HG02642 (cell line): ENCODE data around the gene MAG.

Experiments used
- ATAC-seq: cut with Tn5 transposase; IDR thresholded peaks from one replicate; pipeline ENCODE4 v1.9.1; 2021; ENCODE audit warnings: mild to moderate bottlenecking; ENCODE audit not compliant: unreplicated experiment, poor library complexity

The MAG gene

GRCh38 chr19:35265126-35265899, 26.6 kb upstream of the MAG start:
- no peak for ATAC-seq

- ATAC-seq: no peak
Measured at GRCh38 chr19:35265900-35266519, 26.0 kb upstream of the MAG start.

GRCh38 chr19:35266520-35267352, 25.2 kb upstream of the MAG start:
- no peak for ATAC-seq

DNA sequence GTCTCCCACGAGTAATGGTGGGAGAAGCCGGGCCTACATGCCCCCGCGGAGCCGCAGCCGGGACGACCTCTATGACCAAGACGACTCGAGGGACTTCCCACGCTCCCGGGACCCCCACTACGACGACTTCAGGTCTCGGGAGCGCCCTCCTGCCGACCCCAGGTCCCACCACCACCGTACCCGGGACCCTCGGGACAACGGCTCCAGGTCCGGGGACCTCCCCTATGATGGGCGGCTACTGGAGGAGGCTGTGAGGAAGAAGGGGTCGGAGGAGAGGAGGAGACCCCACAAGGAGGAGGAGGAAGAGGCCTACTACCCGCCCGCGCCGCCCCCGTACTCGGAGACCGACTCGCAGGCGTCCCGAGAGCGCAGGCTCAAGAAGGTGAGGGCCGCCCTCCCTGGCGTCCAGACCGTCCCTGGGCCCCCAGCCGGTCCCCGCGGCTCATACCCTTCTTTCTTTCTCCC, 24.6 kb upstream of the MAG start:
- ATAC-seq: no peak

DNA sequence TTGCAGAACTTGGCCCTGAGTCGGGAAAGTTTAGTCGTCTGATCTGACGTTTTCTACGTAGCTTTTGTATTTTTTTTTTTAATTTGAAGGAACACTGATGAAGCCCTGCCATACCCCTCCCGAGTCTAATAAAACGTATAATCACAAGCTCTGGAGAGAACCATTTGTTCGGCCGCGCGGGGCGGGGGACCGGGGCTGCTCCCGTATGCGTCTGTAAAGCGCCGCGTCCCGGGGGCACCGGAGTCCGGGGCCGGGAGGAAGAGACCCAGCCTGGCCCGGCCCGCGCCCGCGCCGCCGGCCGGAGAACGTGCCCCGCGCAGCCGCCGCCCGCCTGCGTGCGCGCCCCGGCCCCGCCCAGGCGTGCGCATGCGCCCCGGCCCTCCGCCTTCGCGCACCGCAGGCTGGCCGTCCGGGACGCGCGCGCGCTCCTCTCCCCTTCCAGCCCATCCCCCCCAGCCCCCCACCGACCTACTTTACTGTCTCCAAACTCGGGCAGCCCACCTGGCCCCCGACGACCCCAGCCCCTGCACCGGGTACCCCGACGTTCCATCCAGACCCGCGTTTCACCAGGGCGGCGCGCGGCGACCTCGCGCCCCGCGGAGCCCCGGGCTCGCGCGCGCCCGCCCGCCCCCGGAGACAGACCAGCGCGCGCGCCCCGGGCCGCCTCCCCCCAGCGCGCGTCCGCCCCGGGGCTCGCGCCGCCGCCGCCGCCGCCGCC, 24.0 kb upstream of the MAG start:
- ATAC-seq: peak; percentile 50

GRCh38 chr19:35268536-35269437, 23.2 kb upstream of the MAG start, which contains the start of gene USF2:
Gene USF2 (plus strand): TSS chr19:35268962. CDS start chr19:35269102, 140 bp downstream.
- ATAC-seq: peak; percentile 25

GRCh38 chr19:35269438-35270117, 22.4 kb upstream of the MAG start:
- peak; percentile 53 for ATAC-seq

- ATAC-seq: no peak
Measured at GRCh38 chr19:35270381-35270811, 21.6 kb upstream of the MAG start.

- ATAC-seq: no peak
Measured at GRCh38 chr19:35271546-35271945, 20.4 kb upstream of the MAG start.

DNA sequence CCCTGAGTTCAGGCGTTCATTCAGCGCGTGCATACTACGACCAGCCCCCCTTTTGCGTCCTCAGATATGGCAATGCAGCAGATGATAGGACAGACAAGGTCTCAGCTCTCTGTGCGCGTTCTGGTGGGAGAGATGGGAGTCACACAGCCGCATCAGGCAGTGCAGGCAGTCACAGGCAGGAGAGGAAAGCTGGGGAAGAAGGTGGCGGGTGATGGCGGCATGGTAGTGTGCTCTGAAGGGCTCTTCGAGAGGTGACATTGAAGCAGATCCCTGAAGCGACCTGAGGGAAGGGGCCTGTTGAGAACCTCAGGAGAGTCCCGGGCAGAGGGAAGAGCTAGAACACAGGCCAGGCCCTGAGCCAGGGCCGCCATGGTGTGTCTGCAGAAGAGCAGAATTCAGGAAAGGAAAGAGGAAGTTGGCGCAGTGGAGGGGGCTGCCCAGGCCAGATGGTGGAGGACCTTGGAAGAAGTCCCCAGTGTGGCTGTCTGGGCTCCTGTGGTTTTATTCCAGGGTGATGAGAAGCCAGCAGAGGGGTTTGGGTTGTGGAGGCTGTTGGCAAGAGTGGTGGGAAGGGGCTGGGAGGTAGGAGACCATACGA, 19.7 kb upstream of the MAG start:
- no peak for ATAC-seq

DNA sequence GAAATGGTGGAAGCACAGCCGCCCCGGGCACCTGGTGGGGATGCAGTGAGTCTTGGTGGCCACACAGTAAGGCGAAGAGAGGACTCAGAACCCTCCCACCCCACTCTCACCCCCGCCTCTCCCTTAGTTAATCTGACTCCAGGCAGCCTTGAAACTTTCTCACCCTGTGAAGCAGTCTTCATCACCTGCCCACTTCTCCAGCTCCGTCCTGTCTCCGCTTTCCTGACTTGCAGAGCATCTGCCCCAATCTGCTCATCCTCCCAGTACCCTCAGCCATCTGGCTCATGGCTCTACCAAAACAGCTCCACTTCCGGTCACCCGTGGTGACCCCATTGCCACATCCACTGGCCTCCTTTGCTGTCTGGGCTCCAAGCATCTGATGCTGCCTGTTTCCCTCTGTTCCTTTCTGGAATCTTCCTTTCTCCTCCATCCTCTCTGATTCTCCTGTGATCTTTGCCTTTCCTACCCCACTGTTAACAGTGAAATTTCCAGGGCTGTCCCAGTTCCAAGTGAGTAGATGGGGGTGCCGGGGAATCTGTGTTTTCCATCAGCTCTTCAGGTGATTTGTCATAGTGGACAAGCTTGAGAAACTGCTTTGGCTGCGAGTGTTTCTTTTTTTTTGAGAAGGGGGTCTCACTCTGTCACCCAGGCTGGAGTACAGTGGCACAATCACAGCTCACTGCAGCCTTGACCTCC, 18.9 kb upstream of the MAG start:
- ATAC-seq: no peak

DNA sequence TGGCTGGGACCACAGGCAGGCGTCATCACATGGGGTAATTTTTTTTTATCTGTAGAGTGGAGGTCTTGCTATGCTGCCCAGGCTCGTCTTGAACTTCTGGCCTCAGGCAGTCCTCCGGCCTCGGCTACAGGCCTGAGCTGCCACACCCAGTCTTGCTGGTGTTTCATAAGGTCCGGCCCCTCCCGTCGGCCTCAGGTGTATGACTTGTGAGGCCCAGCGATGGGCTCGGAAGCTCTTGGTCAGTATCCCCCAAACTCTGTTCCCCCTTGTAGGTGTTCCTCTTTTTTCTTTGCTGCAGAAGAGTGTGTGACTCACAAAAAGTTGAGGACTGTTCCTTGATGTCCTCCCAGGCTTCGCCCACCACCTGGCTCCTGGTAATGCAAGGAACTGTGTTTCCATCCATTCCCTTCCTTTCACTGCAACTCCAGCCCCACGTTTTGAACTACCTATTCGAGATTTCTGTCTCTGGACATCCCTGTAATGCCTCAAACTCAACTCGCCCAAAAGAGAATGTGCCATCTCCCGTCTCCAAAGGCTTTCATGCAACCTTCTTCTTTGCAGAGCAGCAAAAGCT, 18.2 kb upstream of the MAG start:
- no peak for ATAC-seq

DNA sequence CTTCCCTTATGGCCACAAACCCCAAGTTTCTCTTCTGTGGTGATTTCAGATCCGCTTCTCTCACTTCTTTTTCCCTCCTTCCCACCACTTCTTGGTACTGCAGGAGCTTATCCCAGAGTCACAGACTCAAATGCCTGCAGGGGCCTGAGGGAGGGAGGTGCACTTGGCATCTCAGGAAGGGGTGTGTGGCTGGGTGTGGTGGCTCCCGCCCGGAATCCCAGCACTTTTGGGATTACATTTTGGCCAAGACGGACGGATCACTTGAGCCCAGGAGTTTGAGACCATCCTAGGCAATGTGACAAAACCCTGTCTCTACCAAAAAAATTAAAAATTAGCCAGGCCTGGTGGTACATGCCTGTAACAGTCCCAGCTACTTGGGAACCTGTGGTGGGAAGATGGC, 17.6 kb upstream of the MAG start:
- ATAC-seq: no peak

GRCh38 chr19:35276706-35277281, 15.2 kb upstream of the MAG start:
- ATAC-seq: no peak

GRCh38 chr19:35278578-35279284, 13.2 kb upstream of the MAG start:
- ATAC-seq: no peak

DNA sequence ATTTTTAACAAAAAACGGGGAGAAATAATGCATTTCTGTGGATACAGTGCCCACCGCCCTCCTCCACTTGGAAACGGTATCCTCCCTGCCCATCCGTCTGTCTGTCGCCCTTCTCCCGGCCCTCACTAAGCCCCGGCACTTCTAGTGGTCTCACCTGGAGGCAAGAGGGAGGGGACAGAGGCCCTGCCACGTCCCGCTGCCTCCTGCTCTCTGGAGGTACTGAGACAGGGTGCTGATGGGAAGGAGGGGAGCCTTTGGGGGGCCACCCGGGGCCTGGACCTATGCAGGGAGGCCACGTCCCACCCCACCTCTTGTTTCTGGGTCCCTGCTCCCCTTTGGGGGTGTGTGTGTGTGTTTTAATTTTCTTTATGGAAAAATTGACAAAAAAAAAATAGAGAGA, 12.6 kb upstream of the MAG start:
- ATAC-seq: no peak
